ENCODE data around the gene ZNF831. TPM values are rescaled to one million over a fixed set of nuclear protein-coding genes. Genes with fewer than 3 reads are reported as not detected.

ZNF831 gene
- total RNA-seq, 2 experiments from 2014 or later, result 6.5 to 6.9 TPM

DNA sequence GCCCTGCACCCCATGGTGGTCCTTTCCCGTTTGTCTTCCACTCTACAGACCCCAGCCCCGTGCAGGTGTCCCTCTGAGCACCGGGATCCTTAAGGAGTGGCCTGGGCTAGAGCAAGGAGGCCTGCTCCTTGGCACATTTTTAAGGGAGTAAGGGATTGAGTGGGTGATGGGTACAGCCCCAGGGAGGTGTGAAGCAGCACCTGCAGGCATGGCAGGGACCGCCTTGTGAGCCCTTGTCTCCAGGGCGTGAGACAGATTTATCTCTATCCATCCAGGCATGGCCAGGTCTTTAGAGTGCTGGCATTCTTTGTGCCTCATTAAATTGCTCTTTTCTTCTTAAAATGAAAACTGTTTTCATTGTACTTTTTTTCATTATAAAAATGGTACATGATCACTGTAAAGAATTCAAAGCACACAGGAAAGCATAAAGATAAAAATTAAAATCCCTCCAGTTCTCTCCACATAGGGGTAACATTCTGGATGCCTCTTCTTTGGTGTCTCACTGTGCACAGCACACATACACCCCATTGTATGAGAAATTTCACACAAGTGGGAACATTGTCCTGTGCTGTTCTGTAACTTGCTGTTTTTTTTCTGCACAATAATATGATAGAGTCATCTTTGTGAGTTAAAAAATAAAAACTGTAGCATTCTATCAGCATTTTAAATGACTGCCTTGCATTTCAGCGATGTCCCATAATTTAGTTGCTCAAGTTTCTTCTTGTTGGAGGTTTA, 31.9 kb upstream of the ZNF831 start:
- Mint-ChIP-seq H3K27me3 (no peaks in the 10 kb centered on the region), H3K4me3 (no peak overlapping the region)

DNA sequence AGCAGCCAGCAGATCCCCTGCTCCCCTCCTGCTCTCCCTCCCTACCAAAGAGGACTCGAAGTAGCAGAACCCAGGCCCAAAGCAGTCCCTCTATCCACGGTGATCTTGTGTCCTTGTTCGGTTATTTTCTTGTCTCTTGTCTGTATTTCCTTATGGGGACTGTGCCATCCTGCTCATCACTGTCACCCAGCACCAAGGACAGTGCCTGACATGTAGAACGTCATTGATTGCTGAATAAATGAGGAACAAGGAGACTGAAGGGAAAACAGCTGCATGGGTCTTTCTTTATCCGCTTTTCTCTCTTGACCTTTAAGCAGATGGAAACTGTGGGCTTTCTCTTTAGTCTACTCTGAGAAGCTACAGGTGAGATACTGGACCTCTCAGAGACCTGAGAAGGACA, 29.4 kb upstream of the ZNF831 start:
- H3K36me3 Mint-ChIP-seq, result no peaks in the 10 kb centered on the region
- no peak for DNase-seq
- H3K27me3 Mint-ChIP-seq, result no peaks in the 10 kb centered on the region
- H3K9me3 Mint-ChIP-seq, result no peaks in the 10 kb centered on the region
- H3K27ac Mint-ChIP-seq, result no peak overlapping the region
- peaks cover 17% of the 10 kb centered on the region for H3K4me1 Mint-ChIP-seq
- no peak overlapping the region for H3K4me3 Mint-ChIP-seq

More for the DNA sequence above, 31.9 kb upstream of the ZNF831 start:
- Mint-ChIP-seq H3K27ac (no peak overlapping the region), H3K9me3 (no peaks in the 10 kb centered on the region), H3K36me3 (no peaks in the 10 kb centered on the region), H3K4me1 (peaks cover 10% of the 10 kb centered on the region)
- DNase-seq, result no peak

DNA sequence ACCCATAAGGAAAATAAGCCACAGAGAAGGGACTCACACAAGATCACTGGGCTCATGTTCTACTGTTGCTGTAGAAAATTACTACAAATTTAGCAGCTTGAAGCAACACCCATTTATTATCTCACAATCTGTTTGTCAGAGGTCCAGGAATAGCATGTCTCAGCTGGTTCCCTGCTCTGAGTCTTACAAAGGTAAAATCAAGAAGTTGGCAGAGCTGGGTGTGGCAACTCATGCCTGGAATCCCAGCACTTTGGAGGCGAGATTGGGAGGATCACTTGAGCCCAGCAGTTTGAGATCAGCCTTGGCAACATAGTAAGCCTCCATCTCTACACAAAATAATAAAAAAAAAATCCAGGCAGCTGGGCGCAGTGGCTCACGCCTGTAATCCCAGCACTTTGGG, 28.5 kb upstream of the ZNF831 start:
- Mint-ChIP-seq H3K9me3 (no peaks in the 10 kb centered on the region), H3K4me1 (peaks cover 20% of the 10 kb centered on the region), H3K27ac (no peak overlapping the region), H3K36me3 (no peaks in the 10 kb centered on the region), H3K4me3 (no peak overlapping the region), H3K27me3 (no peaks in the 10 kb centered on the region)
- DNase-seq, result no peak

DNA sequence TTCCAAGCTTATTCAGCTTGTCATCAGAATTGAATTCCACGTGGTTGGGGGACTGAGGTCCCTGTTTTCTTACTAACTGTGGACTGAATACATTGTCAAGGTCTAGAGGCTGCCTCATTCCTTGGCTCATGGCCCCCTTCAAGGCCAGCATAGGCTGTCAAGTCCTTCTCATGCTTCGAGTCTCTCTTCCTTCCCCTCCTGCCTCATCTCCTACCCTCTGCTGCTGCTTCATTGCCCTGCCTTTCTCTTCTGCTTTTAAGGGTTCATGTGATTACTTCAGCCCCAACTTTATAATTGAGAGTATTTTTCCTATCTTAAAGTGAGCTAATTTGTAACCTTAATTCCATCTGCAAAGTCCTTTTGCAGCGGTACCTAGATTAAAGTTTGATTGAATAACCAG, 27.6 kb upstream of the ZNF831 start:
- H3K27ac Mint-ChIP-seq, result no peak overlapping the region
- DNase-seq, result no peak
- H3K36me3 Mint-ChIP-seq, result no peaks in the 10 kb centered on the region
- H3K4me3 Mint-ChIP-seq, result no peak overlapping the region
- H3K4me1 Mint-ChIP-seq, result peaks cover 25% of the 10 kb centered on the region
- no peaks in the 10 kb centered on the region for H3K27me3 Mint-ChIP-seq
- H3K9me3 Mint-ChIP-seq, result no peaks in the 10 kb centered on the region

DNA sequence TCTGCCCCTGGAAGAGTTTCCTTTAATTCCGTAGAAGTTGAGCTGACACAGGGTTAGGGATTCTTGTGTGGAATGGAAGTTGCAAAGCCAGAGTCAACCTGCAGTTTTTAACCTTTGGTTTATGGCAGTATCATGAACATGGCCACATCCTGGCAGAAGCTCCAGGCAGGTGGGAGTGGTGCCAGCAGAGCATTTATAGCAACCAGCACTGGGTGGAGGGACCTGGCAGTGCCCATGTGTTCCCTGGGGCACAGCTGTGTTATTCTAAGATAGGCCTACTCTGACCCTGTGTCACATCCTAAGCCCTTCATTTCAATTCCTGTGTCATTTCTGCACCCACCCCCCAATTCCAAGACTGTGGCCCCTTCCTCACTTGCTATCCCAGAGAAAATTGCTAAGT, 26.1 kb upstream of the ZNF831 start:
- Mint-ChIP-seq H3K4me1 (peaks cover 25% of the 10 kb centered on the region), H3K9me3 (peaks cover 2% of the 10 kb centered on the region), H3K27me3 (no peaks in the 10 kb centered on the region), H3K4me3 (no peak overlapping the region), H3K36me3 (no peaks in the 10 kb centered on the region), H3K27ac (no peak overlapping the region)
- DNase-seq, result no peak

DNA sequence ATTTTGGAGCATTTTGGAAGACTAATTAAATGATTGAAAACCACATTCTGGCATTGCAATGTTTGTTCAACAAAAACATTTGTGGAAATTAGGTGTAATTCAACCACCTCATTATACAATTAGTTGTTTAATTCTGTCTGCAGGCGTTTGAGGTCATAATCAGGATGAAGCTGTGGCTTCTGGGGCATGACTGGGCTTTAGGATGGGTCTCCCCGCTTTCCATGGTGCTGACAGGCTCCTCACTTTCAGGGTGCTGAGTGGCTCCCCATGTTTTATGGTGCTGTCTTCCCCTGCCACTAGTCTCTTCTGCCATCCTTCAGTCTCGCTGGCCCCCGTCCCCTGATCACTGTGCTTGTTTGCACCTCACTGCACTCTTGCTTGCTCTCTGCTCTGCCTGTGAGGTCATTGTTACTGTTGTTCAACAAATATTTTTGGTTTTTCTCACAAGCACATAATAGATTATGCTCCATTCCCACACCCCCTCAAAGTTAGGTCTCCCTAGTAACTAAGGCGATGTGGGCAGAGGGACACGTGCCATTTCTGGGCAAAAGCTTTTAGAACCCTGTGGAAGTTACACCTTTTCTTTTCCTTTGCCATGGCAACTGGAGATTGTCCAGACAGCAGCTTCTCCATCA, 25.4 kb upstream of the ZNF831 start:
- H3K4me3 Mint-ChIP-seq, result no peak overlapping the region
- no peak for DNase-seq
- H3K4me1 Mint-ChIP-seq, result peaks cover 27% of the 10 kb centered on the region
- peaks cover 2% of the 10 kb centered on the region for H3K9me3 Mint-ChIP-seq
- peak overlapping the region; percentile 21 for H3K27ac Mint-ChIP-seq
- no peaks in the 10 kb centered on the region for H3K36me3 Mint-ChIP-seq
- H3K27me3 Mint-ChIP-seq, result no peaks in the 10 kb centered on the region

DNA sequence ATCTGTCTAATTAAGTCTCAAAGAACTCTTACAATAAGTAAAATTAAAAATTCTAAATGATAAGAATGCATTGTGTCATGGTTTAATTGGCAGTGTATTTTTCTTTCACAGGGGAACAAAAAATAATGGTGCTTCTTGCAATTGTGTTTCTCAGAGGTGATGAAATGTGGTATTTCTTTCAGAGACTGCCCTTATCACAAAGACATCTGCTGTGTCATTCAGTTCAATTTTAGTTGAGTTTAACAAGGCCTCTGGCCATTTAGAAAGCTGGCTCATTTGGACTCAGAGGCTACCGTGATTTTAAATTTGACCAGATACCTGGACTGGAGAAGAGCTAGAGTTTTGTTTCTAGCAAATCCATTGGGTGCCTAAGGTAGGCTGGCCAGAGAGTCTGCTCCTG, 23.6 kb upstream of the ZNF831 start:
- no peak overlapping the region for H3K4me3 Mint-ChIP-seq

DNA sequence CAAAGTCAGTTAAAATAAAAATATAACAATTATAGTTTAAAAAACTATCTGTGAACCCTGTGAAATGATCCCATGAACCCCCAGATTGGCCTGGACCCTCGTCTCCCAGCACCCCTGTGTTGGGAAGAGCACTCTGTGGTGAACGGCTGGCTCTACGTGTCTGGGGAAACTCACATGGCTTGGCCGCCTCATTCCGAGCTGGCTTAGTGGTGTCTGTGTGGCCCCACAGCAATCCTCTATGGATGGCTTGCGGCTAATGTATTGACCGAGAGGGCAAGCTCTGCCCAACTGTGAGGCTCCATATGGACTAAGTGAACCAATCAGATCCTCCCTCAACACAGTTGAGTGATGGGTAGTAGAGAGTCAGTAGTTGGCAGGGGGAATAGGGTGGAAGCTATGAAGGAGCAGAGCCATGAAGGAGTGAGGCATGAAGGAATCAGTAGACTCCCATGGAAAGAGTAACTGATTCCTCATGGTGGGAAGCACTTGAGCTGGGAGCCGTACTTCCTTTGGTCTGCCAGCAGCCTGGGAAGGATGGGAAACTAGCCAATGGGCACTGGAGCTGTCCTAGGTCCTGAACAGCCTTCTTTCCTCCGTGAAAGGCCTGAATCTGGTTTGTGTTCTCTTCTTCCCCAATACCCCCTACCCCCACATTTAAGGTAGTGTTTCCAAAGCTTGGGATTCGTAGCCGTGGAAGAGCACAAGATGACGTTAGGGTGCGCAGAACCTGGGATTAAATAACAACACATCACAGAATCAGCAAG, 21.6 kb upstream of the ZNF831 start:
- Mint-ChIP-seq H3K27ac (no peak overlapping the region), H3K9me3 (peaks cover 2% of the 10 kb centered on the region), H3K4me1 (peaks cover 55% of the 10 kb centered on the region), H3K27me3 (no peaks in the 10 kb centered on the region), H3K4me3 (no peak overlapping the region), H3K36me3 (peaks cover 3% of the 10 kb centered on the region)
- no peak for DNase-seq

More for the DNA sequence above, 23.6 kb upstream of the ZNF831 start:
- Mint-ChIP-seq H3K4me1 (peaks cover 45% of the 10 kb centered on the region), H3K27ac (no peak overlapping the region), H3K36me3 (no peaks in the 10 kb centered on the region), H3K27me3 (no peaks in the 10 kb centered on the region), H3K9me3 (peaks cover 2% of the 10 kb centered on the region)
- no peak for DNase-seq

DNA sequence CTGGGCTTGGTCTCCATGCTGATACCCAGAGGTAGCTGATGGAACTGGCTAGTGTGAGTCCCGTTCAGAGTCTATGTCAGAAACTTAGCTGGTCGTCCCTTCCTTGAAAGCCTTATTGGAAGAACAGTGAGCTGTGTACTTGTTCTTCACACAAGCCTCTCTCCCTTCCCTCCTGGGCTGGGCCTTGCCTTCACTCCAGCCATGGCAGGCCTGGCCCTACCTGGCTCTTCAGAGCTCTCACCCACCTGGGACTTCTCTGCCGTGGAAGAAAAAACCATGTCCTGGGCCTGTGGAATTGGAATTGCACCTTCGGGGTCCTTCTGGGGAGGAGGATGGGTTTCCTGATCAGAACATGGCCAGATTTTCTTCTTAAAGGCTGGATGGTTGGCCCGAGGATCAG, 20.3 kb upstream of the ZNF831 start:
- H3K4me3 Mint-ChIP-seq, result no peak overlapping the region
- no peak for DNase-seq
- peaks cover 55% of the 10 kb centered on the region for H3K4me1 Mint-ChIP-seq
- peaks cover 16% of the 10 kb centered on the region for H3K36me3 Mint-ChIP-seq
- H3K27ac Mint-ChIP-seq, result peak overlapping the region; percentile 94
- H3K9me3 Mint-ChIP-seq, result peaks cover 2% of the 10 kb centered on the region
- H3K27me3 Mint-ChIP-seq, result no peaks in the 10 kb centered on the region

DNA sequence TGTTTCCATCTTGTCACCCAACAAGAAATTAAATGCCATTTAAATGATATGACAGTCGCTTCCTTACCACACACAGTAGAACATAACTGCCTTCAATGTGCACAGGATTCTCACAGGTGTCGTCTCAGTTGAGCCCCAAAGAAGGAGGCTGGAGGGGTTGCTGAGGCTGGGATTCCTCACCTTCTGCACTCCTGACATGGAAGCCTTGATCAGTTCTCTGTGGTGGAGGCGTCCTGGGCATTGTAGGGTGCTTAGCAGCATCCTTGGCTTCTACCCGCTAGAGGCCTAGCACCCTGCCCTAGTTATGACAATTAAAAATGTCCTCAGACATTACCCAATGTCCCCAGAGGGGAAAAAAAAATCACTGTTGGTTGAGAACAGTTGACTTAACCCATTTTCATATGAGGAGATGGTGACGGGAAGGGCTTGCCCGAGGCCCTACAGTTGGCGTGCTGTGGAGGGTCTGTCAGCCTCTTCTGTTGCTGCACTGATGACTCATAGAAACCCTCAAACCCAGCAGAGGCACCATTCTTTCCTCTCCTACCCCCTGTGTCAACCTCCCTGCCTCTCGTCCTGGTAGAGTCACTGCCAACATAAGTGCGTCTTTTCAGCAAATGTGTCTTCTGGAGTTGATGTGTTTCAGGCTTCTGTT, 19.3 kb upstream of the ZNF831 start:
- peaks cover 23% of the 10 kb centered on the region for H3K36me3 Mint-ChIP-seq
- peak overlapping the region; percentile 94 for H3K27ac Mint-ChIP-seq
- H3K27me3 Mint-ChIP-seq, result no peaks in the 10 kb centered on the region
- H3K9me3 Mint-ChIP-seq, result peaks cover 2% of the 10 kb centered on the region
- peaks cover 61% of the 10 kb centered on the region for H3K4me1 Mint-ChIP-seq
- H3K4me3 Mint-ChIP-seq, result peak overlapping the region; percentile 91
- DNase-seq, result peak; percentile 78

DNA sequence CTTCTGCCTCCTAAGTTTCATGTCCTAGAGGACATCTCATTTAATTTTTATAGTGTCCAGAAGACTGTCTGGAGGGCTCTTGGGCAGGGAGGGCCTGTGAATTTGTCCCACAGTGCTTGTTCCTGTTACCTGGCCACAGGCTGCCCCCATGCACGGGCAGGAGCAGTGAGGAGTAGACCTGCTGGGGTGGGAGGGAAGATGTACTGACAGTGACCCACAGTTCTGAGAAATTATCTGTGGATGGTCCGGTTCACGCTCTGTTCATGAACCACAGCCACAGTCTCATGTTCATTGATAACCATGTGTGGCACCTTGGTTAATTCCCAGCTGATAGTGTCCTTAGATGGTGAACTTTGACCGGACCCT, 18.8 kb upstream of the ZNF831 start:
- peaks cover 61% of the 10 kb centered on the region for H3K4me1 Mint-ChIP-seq
- H3K4me3 Mint-ChIP-seq, result peak overlapping the region; percentile 91
- no peak for DNase-seq
- H3K27ac Mint-ChIP-seq, result peak overlapping the region; percentile 94
- H3K27me3 Mint-ChIP-seq, result no peaks in the 10 kb centered on the region
- peaks cover 2% of the 10 kb centered on the region for H3K9me3 Mint-ChIP-seq
- H3K36me3 Mint-ChIP-seq, result peaks cover 23% of the 10 kb centered on the region

DNA sequence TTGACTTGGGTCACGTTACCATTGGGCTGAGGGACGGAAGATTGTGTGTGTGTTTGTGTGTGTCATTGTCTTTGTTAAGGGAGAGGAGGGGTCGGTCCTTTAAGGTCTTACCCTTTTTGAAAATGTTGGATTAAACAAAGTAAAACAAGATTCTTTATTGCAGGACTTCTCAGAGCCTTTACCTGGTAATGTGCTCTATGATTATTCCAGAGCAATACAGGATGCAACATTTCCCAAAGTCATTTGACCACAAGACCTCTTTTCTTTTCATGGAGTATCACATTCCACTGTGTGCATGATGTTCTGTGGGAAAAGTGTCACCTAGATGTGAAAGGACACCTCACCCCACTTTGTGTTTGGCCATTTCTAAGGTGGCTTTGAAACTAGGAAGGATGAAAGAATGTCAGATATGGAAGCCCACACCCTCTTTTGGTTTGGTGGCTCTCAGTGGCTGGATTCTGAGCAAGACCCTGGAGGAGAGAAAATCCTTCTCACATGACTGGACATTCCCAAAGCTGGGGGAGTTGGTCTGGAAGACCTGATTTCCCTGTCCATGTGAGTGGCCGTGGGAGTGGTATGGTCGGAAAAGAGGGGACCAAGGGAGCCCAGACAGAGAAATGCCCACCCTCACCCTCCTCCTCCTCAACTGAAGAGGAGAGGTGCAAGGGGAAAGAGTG, 18.2 kb upstream of the ZNF831 start:
- Mint-ChIP-seq H3K4me3 (peak overlapping the region; percentile 91), H3K9me3 (peaks cover 2% of the 10 kb centered on the region), H3K36me3 (peaks cover 25% of the 10 kb centered on the region), H3K27ac (peak overlapping the region; percentile 94), H3K27me3 (no peaks in the 10 kb centered on the region), H3K4me1 (peaks cover 60% of the 10 kb centered on the region)
- no peak for DNase-seq

DNA sequence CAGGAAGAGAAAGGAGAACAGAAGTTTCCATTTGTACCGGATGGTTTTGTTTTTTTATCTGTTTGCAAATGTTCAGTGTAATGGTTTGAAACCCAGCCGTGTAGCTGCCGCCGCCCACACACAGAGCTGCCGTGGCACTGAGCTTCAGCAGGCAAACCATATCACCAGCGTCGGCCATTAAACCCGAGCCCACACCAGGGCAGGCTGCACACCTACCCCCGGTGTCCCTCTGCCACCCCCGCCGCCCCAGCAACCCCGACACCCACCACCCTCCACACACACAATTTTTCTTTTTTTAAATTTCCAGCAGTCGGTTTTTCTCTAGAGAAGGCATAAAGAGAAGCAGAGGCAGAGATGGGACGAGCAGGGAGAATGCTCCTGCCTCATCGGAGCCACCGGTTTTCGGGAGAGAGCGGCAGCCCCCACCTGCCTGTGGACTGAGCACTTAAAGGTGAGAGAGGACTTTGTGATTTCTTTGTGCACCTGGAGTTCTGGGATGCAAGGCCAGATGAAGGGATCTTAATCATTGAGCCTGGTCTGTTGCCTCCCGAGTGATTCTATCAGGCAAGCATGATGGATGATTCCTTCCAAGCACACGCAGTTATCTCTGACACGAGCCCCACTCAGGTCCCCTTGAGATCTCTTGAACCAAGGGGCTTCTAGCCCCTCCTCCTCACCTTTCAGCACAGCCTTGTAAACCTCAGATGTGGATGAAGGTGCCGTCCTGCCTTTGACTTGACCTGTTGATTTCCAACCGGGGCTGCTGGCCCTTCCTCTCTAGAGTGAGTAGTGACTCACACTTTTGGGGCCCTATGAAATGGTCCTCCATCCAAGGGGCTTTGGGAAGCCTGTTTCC, 17.5 kb upstream of the ZNF831 start:
- Mint-ChIP-seq H3K27ac (peak overlapping the region; percentile 94), H3K4me3 (peak overlapping the region; percentile 91), H3K36me3 (peaks cover 25% of the 10 kb centered on the region), H3K27me3 (no peaks in the 10 kb centered on the region), H3K4me1 (peaks cover 66% of the 10 kb centered on the region), H3K9me3 (peaks cover 2% of the 10 kb centered on the region)
- peak; percentile 80 for DNase-seq

Measured in activated naive CD8-positive, alpha-beta T cell treated with anti-CD3 and anti-CD28 coated beads for 36 hours (primary cell).